GM12864 (cell line): ENCODE data around the gene PMP22.

Source experiments
- DNase-seq: peaks from one replicate; pipeline ENCODE4 v3.0.0-alpha.2; 2011; ENCODE audit warnings: low read depth
- H3K4me3 ChIP-seq: 2 replicates; pipeline ENCODE4 v1.5.1; 2011; ENCODE audit warnings: mild to moderate bottlenecking, low read depth, low read length, control low read depth
- TF ChIP-seq, protein P1 (sequence below): IDR thresholded peaks from 2 replicates; pipeline ENCODE4 v1.5.1; 2011; ENCODE audit warnings: low read depth, mild to moderate bottlenecking, moderate library complexity, low read length, control low read depth, inconsistent platforms; ENCODE audit errors: missing control alignments

Gene PMP22

DNA sequence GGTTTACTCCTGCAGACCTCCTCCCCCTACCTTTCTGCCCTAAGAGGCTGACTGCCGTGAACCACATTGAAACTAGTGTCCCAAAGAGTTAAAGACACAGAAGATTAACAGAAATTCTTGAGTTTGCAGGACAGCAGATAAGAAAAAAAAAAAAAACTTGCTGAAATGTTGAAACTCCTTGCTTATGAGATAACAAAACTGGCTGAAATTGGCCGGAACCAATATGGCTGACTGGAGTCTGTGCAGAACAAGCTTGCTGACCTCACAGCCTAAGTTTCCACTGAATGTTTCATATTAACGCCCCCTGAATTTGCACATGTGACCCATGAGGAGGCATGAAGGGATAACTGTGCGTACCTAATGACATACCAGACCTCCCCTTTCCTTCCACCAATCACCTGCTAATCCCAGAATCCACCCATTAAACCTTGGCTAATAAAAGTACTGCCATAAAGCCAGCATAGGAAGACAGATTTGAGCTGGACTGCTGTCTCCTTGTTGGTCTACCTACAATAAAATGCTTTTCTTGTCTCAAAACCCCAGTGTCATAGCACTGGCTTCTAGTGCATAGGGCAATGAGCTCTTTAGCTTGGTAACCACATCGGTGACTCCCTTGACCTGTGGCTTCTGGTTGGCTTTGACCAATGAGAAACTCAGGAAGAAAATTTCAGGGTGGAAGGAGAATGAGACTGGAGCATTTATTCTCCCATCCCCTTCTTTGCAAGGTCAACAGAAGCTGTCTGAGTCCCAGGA, 80.1 kb downstream of the PMP22 start:
- DNase-seq: no peak
- TF ChIP-seq, protein P1, sequence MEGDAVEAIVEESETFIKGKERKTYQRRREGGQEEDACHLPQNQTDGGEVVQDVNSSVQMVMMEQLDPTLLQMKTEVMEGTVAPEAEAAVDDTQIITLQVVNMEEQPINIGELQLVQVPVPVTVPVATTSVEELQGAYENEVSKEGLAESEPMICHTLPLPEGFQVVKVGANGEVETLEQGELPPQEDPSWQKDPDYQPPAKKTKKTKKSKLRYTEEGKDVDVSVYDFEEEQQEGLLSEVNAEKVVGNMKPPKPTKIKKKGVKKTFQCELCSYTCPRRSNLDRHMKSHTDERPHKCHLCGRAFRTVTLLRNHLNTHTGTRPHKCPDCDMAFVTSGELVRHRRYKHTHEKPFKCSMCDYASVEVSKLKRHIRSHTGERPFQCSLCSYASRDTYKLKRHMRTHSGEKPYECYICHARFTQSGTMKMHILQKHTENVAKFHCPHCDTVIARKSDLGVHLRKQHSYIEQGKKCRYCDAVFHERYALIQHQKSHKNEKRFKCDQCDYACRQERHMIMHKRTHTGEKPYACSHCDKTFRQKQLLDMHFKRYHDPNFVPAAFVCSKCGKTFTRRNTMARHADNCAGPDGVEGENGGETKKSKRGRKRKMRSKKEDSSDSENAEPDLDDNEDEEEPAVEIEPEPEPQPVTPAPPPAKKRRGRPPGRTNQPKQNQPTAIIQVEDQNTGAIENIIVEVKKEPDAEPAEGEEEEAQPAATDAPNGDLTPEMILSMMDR: no peak

DNA sequence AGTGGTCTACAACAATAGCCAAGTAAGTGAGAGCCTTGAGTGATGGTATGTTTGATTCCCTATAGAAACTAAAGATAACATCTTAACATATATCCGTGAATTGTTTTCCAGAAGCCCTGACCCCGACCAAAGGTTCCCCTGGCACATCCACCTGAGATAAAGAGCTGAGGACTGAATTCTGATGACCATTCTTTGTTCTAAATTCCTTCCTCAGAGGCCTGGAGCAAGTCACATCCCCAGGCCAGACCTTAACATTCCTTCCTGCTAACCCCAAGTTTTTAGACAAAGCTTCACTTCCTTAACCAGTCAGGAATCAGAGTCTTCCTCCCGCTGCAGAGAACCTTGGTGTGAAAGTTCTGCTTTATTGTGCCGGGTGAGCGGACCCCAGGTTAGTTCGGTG, 83.3 kb downstream of the PMP22 start:
- TF ChIP-seq, protein P1: no peak
- no peak overlapping the region for H3K4me3 ChIP-seq
- no peak for DNase-seq

More for the DNA sequence above, 80.1 kb downstream of the PMP22 start:
- H3K4me3 ChIP-seq: no peak overlapping the region

DNA sequence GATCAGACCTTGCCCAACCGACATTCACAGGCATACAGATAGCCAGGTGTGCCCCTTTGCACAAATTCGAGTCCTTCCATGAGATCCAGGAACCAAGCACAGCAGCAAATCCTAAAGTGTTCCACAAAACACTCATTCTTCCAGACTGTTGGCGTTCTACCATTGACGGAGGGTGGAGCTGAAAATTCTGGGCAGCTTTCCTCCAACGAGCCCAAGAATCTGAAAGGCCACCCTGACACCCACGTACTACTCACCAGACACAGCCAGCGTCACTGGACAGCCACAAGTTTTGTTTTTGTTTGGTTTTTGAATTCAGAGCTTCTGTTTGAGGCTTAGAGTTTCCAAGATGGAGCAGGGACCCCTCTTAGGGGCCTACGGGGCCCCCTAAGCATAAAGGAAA, 83.8 kb downstream of the PMP22 start:
- H3K4me3 ChIP-seq: no peak overlapping the region
- DNase-seq: no peak
- TF ChIP-seq, protein P1: no peak

DNA sequence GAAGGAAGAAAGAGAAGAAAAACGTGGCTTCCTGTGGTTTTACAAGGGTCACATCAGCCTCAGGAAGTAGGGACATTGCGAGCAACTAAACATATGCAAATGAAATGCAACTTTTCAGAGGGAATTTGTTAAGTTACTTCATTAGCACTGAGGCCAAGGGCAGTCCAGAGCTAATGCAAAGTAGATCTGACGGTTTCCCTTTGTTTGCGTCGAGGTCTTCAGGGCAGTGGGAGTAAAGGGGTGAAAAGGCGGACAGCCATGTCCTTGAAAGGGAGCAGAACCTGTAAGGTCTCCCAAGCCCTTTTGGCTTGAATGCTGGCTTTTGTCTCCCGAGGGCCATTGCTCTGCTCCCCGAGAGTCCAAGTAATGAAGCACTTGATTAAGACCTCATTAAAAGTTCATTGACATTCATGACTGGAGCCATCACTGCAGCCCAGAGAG, 85.0 kb downstream of the PMP22 start:
- H3K4me3 ChIP-seq: no peak overlapping the region
- no peak for DNase-seq
- TF ChIP-seq, protein P1: no peak
